Uterus (tissue), 2 donors: ENCODE results near the gene AP3D1.

Source experiments
- POLR2A ChIP-seq, 2 donors: fragments of 450-650 bp; IDR thresholded peaks; one replicate each; pipeline ENCODE4 v1.6.1; 2016; ENCODE audit warnings: antibody characterized with exemption in 2 of 2, mild to moderate bottlenecking in 1 of 2, moderate library complexity in 1 of 2
- TF ChIP-seq, protein P1 (sequence below), 4 experiments: fragments of 200-600 bp in 2 of 4; fragments of 450-650 bp in 2 of 4; sonication (generic) in 2 of 4; IDR thresholded peaks; one replicate each; pipeline ENCODE4 v1.5.1; 2016 to 2019; ENCODE audit warnings: antibody characterized with exemption in 4 of 4, mild to moderate bottlenecking in 2 of 4, moderate library complexity in 1 of 4

DNA sequence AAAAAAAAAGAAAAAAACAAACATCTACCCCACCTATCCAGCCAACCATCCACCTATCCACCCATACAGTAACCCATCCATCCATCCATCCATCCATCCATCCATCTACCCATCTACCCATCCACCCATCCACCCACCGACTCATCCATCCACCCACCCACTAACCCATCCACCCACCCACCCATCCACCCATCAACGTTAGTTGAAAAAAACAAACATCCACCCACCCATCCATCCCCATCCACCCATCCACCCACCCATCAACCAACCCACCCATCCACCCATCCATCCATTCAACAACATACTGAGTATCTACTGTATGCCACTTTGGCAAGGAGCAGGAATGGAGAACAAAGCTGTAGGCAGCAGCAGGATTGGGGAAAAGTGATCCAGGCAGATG, 6.1 kb upstream of the AP3D1 start:
- no peak for TF ChIP-seq POLR2A (IDR thresholded peaks at IDR 0.05)
- TF ChIP-seq, protein P1, sequence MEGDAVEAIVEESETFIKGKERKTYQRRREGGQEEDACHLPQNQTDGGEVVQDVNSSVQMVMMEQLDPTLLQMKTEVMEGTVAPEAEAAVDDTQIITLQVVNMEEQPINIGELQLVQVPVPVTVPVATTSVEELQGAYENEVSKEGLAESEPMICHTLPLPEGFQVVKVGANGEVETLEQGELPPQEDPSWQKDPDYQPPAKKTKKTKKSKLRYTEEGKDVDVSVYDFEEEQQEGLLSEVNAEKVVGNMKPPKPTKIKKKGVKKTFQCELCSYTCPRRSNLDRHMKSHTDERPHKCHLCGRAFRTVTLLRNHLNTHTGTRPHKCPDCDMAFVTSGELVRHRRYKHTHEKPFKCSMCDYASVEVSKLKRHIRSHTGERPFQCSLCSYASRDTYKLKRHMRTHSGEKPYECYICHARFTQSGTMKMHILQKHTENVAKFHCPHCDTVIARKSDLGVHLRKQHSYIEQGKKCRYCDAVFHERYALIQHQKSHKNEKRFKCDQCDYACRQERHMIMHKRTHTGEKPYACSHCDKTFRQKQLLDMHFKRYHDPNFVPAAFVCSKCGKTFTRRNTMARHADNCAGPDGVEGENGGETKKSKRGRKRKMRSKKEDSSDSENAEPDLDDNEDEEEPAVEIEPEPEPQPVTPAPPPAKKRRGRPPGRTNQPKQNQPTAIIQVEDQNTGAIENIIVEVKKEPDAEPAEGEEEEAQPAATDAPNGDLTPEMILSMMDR (IDR thresholded peaks at IDR 0.05), result no peak
